ENCODE measurements around the gene CPED1.

DNA sequence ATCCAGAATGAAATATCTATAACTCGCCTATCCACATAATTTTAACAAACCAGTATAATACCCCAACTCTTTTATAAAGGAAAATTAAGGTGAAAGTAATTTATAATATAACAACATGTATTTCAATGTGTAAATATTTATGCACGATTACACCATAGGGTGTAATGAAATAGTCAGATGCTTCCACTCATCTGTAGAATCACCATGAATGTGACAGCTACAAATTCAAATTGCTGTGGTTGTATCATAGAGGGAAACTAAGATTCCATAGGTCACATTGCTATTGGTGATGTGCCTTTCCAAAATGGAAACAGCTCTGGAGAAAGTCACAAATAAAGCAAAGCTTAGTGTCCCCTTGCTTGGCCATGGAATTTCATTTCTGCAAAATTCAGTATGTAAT lies 95.7 kb downstream of the CPED1 start:
- TF ChIP-seq POLR2AphosphoS5 (IDR thresholded peaks at IDR 0.05; ENCODE audit: low read depth, low read length): no peak
- no peak for TF ChIP-seq SIN3A (IDR thresholded peaks at IDR 0.05; ENCODE audit: borderline replicate concordance, insufficient read depth, low read length)
